HepG2 (cell line): ENCODE measurements around the gene NGLY1. TPM values are rescaled to one million over a fixed set of nuclear protein-coding genes. Genes with fewer than 3 reads are reported as not detected.

Experiments
- EEA1 ChIP-seq: sonication (generic); formaldehyde crosslinking; IDR thresholded peaks from 2 replicates; pipeline ENCODE4 v1.5.1; 2020; ENCODE audit warnings: mild to moderate bottlenecking, missing genetic modification reagents, borderline replicate concordance
- FOXO1 ChIP-seq: sonication (generic); formaldehyde crosslinking; IDR thresholded peaks from 2 replicates; pipeline ENCODE4 v1.4.0; 2020; ENCODE audit warnings: missing genetic modification reagents
- FUBP1 ChIP-seq: sonication (generic); formaldehyde crosslinking; IDR thresholded peaks from 2 replicates; pipeline ENCODE4 v1.5.1; 2020; ENCODE audit warnings: missing genetic modification reagents, mild to moderate bottlenecking, borderline replicate concordance
- MBNL3 ChIP-seq: fragments of 250-450 bp; sonication (Bioruptor Pico); conservative IDR thresholded peaks from 2 replicates; pipeline ENCODE4 v1.8.0; 2022; ENCODE audit warnings: mild to moderate bottlenecking, inconsistent platforms
- MIER2 ChIP-seq: IDR thresholded peaks from 2 replicates; pipeline ENCODE4 v1.6.1; 2016; ENCODE audit warnings: missing biosample characterization, missing genetic modification reagents
- SMARCE1 ChIP-seq: fragments of 450-650 bp; IDR thresholded peaks from 2 replicates; pipeline ENCODE4 v1.6.1; 2017; ENCODE audit warnings: borderline replicate concordance
- SRF ChIP-seq: IDR thresholded peaks from 2 replicates; pipeline ENCODE4 v1.6.1; 2011; ENCODE audit warnings: mild to moderate bottlenecking, low read depth, low read length, moderate library complexity
- STAG1 ChIP-seq: sonication (generic); formaldehyde crosslinking; IDR thresholded peaks from 2 replicates; pipeline ENCODE4 v1.4.0; 2020; ENCODE audit warnings: missing genetic modification reagents
- WIZ ChIP-seq: sonication (generic); formaldehyde crosslinking; IDR thresholded peaks from 2 replicates; pipeline ENCODE4 v1.5.1; 2020; ENCODE audit warnings: mild to moderate bottlenecking, missing genetic modification reagents
- ZNF446 ChIP-seq: sonication (generic); formaldehyde crosslinking; IDR thresholded peaks from 2 replicates; pipeline ENCODE4 v1.5.0; 2020; ENCODE audit warnings: mild to moderate bottlenecking, missing genetic modification reagents
- ZNF557 ChIP-seq: sonication (generic); formaldehyde crosslinking; IDR thresholded peaks from 2 replicates; pipeline ENCODE4 v1.4.0; 2020; ENCODE audit warnings: missing genetic modification reagents
- ZNF619 ChIP-seq: sonication (generic); formaldehyde crosslinking; IDR thresholded peaks from 2 replicates; pipeline ENCODE4 v1.4.0; 2020; ENCODE audit warnings: mild to moderate bottlenecking, missing genetic modification reagents
- ZNF749 ChIP-seq: sonication (generic); formaldehyde crosslinking; IDR thresholded peaks from 2 replicates; pipeline ENCODE4 v1.8.0; 2022; ENCODE audit warnings: mild to moderate bottlenecking, missing genetic modification reagents, moderate library complexity, borderline replicate concordance
- ZNF768 ChIP-seq: sonication (generic); formaldehyde crosslinking; IDR thresholded peaks from 2 replicates; pipeline ENCODE4 v1.4.0; 2020; ENCODE audit warnings: missing genetic modification reagents
- ZSCAN9 ChIP-seq: IDR thresholded peaks from 2 replicates; pipeline ENCODE4 v1.6.1; 2016; ENCODE audit warnings: borderline replicate concordance
- polyA plus RNA-seq, 8 experiments: library from polyadenylated mRNA; depleted of rRNA in 3 of 8; stranded (reverse) in 7 of 8; unstranded in 1 of 8; fragments of >200 nt; fragmentation: Illumina TruSeq in 4 of 8; extraction: Trizol in 4 of 8; gene quantifications; 2 replicates each; pipeline versions ENCODE4 v1.2.1 to v1.2.3, GENCODE V29; 2011 to 2016; ENCODE audit warnings: low read depth in 4 of 8, missing spikeins in 1 of 8, mixed read lengths in 1 of 8; ENCODE audit not compliant: insufficient read depth in 1 of 8
- total RNA-seq, 5 experiments: library from RNA; depleted of rRNA; stranded (reverse); fragments of >200 nt; fragmentation: Illumina TruSeq; extraction: Trizol; gene quantifications; 2 replicates each; pipeline ENCODE4 v1.2.3, GENCODE V29; 2016; ENCODE audit warnings: low read depth in 1 of 5
- TF ChIP-seq, protein P1 (sequence below): sonication (generic); formaldehyde crosslinking; IDR thresholded peaks from 2 replicates; pipeline ENCODE4 v1.4.0; 2020; ENCODE audit warnings: missing genetic modification reagents
- TF ChIP-seq, protein P2 (sequence below): sonication (generic); formaldehyde crosslinking; IDR thresholded peaks from 2 replicates; pipeline ENCODE4 v1.9.0; 2021; ENCODE audit warnings: missing genetic modification reagents, borderline replicate concordance

NGLY1 gene
- total and polyA plus RNA-seq, 2 of the 13 experiments (the other 11 are each of a cell fraction or from before 2014, with no cell fraction given), result 28.2 to 44.5 TPM

DNA sequence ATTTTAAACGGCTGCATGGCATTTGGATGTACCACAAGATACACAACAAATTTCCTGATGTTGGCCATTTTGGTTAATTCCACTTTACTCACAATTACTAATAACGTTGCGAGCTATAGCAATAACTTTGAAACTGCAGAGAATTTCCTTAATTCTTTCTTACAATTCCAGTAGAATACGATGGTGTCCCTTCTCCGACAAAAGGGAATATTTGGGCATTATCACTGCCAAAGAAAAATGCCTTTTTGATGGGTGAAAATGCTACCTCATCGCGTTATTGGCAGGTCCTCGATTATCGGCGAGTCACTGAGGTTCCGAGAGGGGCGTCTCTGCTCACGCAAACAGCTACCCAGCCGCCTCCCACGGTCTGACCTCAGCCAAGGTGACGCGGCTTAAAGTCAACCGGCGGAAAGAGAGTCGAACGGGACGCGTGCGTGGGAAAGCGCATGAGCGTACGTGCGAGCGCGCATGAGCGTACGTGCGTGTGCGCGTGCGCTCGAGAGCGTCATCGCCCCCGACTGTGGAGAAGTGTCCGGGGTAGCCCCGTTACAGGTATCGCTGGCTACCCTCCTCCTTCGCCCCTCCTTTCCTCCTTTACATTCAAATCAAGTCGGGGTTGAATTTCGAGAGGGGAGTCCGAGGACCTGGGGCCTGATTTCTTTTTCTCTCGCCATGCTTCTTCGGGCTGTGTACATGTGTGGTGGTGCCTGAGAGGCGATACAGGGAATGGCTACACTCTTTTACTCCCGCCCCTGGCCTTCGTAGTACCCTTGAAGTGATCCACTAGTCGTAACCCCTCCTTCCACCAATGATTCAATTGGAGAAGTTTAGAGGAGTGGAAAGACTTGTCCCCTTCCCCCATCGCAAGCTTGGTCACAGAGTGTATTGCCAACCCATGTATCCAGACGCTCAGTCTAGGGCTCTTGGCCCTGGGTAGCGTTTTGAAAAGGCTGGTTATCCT is 6.6 kb upstream of the NGLY1 start, which contains the start of gene OXSM (continued):
- TF ChIP-seq, protein P1, sequence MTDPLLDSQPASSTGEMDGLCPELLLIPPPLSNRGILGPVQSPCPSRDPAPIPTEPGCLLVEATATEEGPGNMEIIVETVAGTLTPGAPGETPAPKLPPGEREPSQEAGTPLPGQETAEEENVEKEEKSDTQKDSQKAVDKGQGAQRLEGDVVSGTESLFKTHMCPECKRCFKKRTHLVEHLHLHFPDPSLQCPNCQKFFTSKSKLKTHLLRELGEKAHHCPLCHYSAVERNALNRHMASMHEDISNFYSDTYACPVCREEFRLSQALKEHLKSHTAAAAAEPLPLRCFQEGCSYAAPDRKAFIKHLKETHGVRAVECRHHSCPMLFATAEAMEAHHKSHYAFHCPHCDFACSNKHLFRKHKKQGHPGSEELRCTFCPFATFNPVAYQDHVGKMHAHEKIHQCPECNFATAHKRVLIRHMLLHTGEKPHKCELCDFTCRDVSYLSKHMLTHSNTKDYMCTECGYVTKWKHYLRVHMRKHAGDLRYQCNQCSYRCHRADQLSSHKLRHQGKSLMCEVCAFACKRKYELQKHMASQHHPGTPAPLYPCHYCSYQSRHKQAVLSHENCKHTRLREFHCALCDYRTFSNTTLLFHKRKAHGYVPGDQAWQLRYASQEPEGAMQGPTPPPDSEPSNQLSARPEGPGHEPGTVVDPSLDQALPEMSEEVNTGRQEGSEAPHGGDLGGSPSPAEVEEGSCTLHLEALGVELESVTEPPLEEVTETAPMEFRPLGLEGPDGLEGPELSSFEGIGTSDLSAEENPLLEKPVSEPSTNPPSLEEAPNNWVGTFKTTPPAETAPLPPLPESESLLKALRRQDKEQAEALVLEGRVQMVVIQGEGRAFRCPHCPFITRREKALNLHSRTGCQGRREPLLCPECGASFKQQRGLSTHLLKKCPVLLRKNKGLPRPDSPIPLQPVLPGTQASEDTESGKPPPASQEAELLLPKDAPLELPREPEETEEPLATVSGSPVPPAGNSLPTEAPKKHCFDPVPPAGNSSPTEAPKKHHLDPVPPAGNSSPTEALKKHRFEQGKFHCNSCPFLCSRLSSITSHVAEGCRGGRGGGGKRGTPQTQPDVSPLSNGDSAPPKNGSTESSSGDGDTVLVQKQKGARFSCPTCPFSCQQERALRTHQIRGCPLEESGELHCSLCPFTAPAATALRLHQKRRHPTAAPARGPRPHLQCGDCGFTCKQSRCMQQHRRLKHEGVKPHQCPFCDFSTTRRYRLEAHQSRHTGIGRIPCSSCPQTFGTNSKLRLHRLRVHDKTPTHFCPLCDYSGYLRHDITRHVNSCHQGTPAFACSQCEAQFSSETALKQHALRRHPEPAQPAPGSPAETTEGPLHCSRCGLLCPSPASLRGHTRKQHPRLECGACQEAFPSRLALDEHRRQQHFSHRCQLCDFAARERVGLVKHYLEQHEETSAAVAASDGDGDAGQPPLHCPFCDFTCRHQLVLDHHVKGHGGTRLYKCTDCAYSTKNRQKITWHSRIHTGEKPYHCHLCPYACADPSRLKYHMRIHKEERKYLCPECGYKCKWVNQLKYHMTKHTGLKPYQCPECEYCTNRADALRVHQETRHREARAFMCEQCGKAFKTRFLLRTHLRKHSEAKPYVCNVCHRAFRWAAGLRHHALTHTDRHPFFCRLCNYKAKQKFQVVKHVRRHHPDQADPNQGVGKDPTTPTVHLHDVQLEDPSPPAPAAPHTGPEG (CRISPR knock-in tag), result peak; percentile 30; the same call in 1 of the 2 replicates
- TF ChIP-seq MIER2, result no peak
- peak; percentile 97; the same call in 1 of the 2 replicates for TF ChIP-seq EEA1 (CRISPR knock-in tag)
- TF ChIP-seq, protein P2, sequence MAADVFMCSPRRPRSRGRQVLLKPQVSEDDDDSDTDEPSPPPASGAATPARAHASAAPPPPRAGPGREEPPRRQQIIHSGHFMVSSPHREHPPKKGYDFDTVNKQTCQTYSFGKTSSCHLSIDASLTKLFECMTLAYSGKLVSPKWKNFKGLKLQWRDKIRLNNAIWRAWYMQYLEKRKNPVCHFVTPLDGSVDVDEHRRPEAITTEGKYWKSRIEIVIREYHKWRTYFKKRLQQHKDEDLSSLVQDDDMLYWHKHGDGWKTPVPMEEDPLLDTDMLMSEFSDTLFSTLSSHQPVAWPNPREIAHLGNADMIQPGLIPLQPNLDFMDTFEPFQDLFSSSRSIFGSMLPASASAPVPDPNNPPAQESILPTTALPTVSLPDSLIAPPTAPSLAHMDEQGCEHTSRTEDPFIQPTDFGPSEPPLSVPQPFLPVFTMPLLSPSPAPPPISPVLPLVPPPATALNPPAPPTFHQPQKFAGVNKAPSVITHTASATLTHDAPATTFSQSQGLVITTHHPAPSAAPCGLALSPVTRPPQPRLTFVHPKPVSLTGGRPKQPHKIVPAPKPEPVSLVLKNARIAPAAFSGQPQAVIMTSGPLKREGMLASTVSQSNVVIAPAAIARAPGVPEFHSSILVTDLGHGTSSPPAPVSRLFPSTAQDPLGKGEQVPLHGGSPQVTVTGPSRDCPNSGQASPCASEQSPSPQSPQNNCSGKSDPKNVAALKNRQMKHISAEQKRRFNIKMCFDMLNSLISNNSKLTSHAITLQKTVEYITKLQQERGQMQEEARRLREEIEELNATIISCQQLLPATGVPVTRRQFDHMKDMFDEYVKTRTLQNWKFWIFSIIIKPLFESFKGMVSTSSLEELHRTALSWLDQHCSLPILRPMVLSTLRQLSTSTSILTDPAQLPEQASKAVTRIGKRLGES, result no peak
- TF ChIP-seq SMARCE1, result no peak
- TF ChIP-seq MBNL3 (CRISPR knock-in tag), result no peak
- no peak for TF ChIP-seq FUBP1 (CRISPR knock-in tag)
- 0 out of 2 replicates have a peak, but pooled peaks have one; percentile 54 for TF ChIP-seq ZNF619 (CRISPR knock-in tag)
- peak; percentile 76 for TF ChIP-seq FOXO1
- 0 out of 2 replicates have a peak, but pooled peaks have one; percentile 74 for TF ChIP-seq ZNF557 (CRISPR knock-in tag)
- TF ChIP-seq ZNF446 (CRISPR knock-in tag), result no peak
- no peak for TF ChIP-seq STAG1 (CRISPR knock-in tag)
- TF ChIP-seq ZNF768 (CRISPR knock-in tag), result peak; percentile 49; the same call in 1 of the 2 replicates
- peak; percentile 68; the same call in 1 of the 2 replicates for TF ChIP-seq ZNF749 (CRISPR knock-in tag)
- peak; percentile 83 for TF ChIP-seq WIZ
- TF ChIP-seq SRF, result no peak
- TF ChIP-seq ZSCAN9, result peak; percentile 17; the same call in 1 of the 2 replicates
